KMS-11 (cell line): ENCODE data around the gene NFKBIL1.

Experiments
- H2AFZ ChIP-seq: fragments of 200-600 bp; sonication (generic); 2 replicates; pipeline ENCODE4 v1.6.1; 2016; ENCODE audit warnings: antibody characterized with exemption, mixed run types, low read depth
- H3K27ac ChIP-seq: fragments of 200-600 bp; sonication (generic); 2 replicates; pipeline ENCODE4 v1.6.1; 2016; ENCODE audit warnings: mild to moderate bottlenecking, mixed run types
- H3K27me3 ChIP-seq: fragments of 200-600 bp; sonication (generic); 2 replicates; pipeline ENCODE4 v1.6.1; 2017; ENCODE audit warnings: mild to moderate bottlenecking, low read depth, mixed run types, moderate library complexity; ENCODE audit not compliant: insufficient read depth
- H3K36me3 ChIP-seq: fragments of 200-600 bp; sonication (generic); 2 replicates; pipeline ENCODE4 v1.6.1; 2017; ENCODE audit warnings: mild to moderate bottlenecking, mixed run types; ENCODE audit not compliant: insufficient read depth
- H3K4me1 ChIP-seq: fragments of 200-600 bp; sonication (generic); 2 replicates; pipeline ENCODE4 v1.6.1; 2016; ENCODE audit warnings: mild to moderate bottlenecking, low read depth, mixed run types; ENCODE audit not compliant: poor library complexity, severe bottlenecking
- H3K4me2 ChIP-seq: fragments of 200-600 bp; sonication (generic); 2 replicates; pipeline ENCODE4 v1.7.0; 2016; ENCODE audit warnings: mild to moderate bottlenecking, mixed run types
- H3K4me3 ChIP-seq: fragments of 200-600 bp; sonication (generic); IDR thresholded peaks from 2 replicates; pipeline ENCODE4 v1.6.1; 2017; ENCODE audit warnings: low read depth, low read length, mixed read lengths; ENCODE audit not compliant: insufficient read depth
- H3K79me2 ChIP-seq: fragments of 200-600 bp; sonication (generic); 2 replicates; pipeline ENCODE4 v1.6.1; 2016; ENCODE audit warnings: low read depth, mixed run types; ENCODE audit not compliant: insufficient read depth
- H3K9ac ChIP-seq: fragments of 200-600 bp; sonication (generic); 2 replicates; pipeline ENCODE4 v1.6.1; 2016; ENCODE audit warnings: mild to moderate bottlenecking, mixed run types
- H4K20me1 ChIP-seq: fragments of 200-600 bp; sonication (generic); 2 replicates; pipeline ENCODE4 v1.6.1; 2016; ENCODE audit warnings: mild to moderate bottlenecking, mixed run types; ENCODE audit not compliant: insufficient read depth
- TF ChIP-seq, protein P1 (sequence below): fragments of 200-600 bp; sonication (generic); conservative IDR thresholded peaks from 2 replicates; pipeline ENCODE4 v1.6.1; 2017; ENCODE audit warnings: low read depth, mild to moderate bottlenecking, antibody characterized with exemption, low read length, moderate library complexity, mixed read lengths

NFKBIL1 gene

DNA sequence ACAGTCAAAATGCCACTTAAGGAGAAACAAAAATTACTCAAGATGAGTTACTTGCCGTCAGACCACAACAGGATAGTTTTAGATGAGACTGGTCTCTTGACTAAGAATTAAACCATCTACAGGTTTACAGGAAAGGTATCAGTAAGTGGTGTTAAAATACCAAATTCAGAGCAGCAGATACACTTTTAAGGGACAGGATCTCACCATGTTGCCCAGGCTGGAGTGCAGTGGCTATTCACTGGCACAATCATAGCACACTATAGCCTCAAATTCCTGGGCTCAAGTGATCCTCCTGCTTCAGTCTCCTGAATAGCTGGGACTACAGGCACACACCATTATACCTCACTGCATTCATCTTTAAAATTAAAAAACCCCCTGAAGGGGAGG lies 14.0 kb upstream of the NFKBIL1 start:
- no peaks in the 10 kb centered on the region for H3K27me3 ChIP-seq
- H3K9ac ChIP-seq: no peak overlapping the region
- peaks cover 18% of the 10 kb centered on the region for H4K20me1 ChIP-seq
- peaks cover 27% of the 10 kb centered on the region for H3K79me2 ChIP-seq
- peaks cover 12% of the 10 kb centered on the region for H3K4me1 ChIP-seq
- H3K36me3 ChIP-seq: peaks cover 19% of the 10 kb centered on the region; the same call in 1 of the 2 replicates
- no peak overlapping the region for H2AFZ ChIP-seq
- TF ChIP-seq, protein P1, sequence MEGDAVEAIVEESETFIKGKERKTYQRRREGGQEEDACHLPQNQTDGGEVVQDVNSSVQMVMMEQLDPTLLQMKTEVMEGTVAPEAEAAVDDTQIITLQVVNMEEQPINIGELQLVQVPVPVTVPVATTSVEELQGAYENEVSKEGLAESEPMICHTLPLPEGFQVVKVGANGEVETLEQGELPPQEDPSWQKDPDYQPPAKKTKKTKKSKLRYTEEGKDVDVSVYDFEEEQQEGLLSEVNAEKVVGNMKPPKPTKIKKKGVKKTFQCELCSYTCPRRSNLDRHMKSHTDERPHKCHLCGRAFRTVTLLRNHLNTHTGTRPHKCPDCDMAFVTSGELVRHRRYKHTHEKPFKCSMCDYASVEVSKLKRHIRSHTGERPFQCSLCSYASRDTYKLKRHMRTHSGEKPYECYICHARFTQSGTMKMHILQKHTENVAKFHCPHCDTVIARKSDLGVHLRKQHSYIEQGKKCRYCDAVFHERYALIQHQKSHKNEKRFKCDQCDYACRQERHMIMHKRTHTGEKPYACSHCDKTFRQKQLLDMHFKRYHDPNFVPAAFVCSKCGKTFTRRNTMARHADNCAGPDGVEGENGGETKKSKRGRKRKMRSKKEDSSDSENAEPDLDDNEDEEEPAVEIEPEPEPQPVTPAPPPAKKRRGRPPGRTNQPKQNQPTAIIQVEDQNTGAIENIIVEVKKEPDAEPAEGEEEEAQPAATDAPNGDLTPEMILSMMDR: no peak
- no peak overlapping the region for H3K4me3 ChIP-seq
- no peak overlapping the region for H3K27ac ChIP-seq
- no peak overlapping the region for H3K4me2 ChIP-seq

DNA sequence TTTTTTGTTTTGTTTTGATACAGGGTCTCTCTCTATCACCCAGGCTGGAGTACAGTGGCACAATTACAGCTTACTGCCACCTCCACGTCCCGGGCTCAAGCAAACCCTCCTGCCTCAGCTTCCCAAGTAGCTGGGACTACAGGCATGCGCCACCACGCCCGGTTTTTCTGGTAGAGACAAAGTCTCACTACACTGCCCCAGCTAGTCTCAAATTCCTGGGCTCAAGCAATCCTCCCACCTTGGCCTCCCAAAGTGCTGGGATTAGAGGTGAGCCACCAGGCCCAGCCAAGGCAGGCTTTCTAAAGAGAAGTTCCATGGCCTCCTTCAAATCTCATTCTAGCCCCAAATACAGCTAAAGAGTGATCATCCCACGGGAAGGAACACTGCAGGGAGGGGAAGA lies 13.4 kb upstream of the NFKBIL1 start:
- H3K27ac ChIP-seq: no peak overlapping the region
- H3K79me2 ChIP-seq: peaks cover 33% of the 10 kb centered on the region
- H3K4me3 ChIP-seq: no peak overlapping the region
- H3K4me2 ChIP-seq: no peak overlapping the region
- no peak overlapping the region for H3K9ac ChIP-seq
- no peak overlapping the region for H2AFZ ChIP-seq
- TF ChIP-seq, protein P1: no peak
- H3K36me3 ChIP-seq: peaks cover 21% of the 10 kb centered on the region; the same call in 1 of the 2 replicates
- peaks cover 24% of the 10 kb centered on the region for H4K20me1 ChIP-seq
- peaks cover 17% of the 10 kb centered on the region for H3K4me1 ChIP-seq
- no peaks in the 10 kb centered on the region for H3K27me3 ChIP-seq

DNA sequence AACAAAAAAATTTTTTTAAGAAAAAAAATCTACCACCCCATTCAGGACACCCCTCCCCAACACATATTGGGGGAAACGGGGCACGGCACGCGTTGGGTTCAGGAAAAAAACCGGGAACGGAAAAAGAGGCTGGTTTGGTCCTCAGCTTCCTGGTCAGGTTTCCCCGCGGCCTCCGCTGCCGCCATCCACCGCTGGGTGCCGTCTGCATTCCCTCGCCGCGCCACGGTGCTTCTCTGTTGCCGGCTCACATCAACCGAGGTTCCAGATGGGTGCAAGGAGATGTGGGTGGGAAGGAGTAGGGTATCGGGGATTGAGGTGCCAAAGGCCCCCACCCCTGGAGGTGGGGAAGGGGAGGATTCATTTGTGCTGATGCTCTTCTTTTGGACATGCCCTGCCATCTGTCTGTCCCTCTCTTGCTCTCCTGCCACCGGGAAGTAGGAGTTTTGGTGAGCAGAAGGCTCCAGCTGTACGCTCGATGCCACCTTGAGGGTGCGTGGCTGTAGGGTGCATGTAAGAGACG lies 12.8 kb upstream of the NFKBIL1 start:
- Histone ChIP-seq H3K79me2 (peaks cover 39% of the 10 kb centered on the region), H4K20me1 (peaks cover 27% of the 10 kb centered on the region), H3K9ac (no peak overlapping the region), H3K27ac (no peak overlapping the region), H3K4me1 (peaks cover 23% of the 10 kb centered on the region), H3K4me3 (no peak overlapping the region), H3K4me2 (no peak overlapping the region), H2AFZ (no peak overlapping the region), H3K36me3 (peaks cover 21% of the 10 kb centered on the region; the same call in 1 of the 2 replicates), H3K27me3 (no peaks in the 10 kb centered on the region)
- TF ChIP-seq, protein P1: no peak

DNA sequence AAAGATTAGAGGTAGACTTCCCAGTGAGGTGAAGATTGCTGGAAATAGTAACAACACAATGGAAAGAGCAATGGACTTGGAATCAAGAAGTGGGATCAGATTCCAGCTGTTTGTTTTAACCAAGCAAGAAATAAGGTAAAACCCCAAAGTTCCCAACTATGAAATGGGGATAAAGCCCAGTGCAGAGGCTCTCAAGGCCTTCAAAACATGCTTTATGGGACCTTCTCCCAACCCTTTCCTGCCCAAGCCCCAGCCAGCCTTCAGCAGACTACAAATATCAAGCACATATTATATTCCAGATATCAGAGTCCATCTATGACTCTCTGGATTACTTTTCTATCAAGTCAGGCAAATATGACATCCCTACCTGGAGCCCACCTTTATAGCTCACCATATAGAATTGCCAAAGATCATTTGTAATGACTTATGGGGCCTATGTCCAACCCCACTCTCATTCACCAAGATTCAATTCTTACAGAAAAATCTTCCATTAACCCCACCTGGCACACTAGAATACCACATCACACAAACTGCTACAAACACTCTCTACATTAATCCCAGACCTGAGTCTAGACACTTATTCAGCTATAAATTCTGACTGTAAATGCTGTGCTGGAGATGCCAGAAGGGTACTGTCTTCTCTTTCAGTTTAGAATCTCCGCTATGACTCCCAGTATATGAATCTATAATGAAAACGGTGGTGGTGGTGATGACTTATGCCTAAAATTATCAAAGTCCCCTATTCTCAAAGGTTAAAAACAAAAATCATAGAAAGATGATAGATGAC lies 11.7 kb upstream of the NFKBIL1 start:
- Histone ChIP-seq H3K27me3 (no peaks in the 10 kb centered on the region), H3K79me2 (peaks cover 50% of the 10 kb centered on the region), H3K4me3 (no peak overlapping the region), H3K36me3 (peaks cover 24% of the 10 kb centered on the region; the same call in 1 of the 2 replicates), H3K27ac (no peak overlapping the region), H3K4me2 (no peak overlapping the region), H3K9ac (no peak overlapping the region), H2AFZ (no peak overlapping the region), H3K4me1 (peaks cover 34% of the 10 kb centered on the region), H4K20me1 (peaks cover 33% of the 10 kb centered on the region)
- TF ChIP-seq, protein P1: no peak
